HEK293 (cell line): ENCODE data around the gene INTS13.

Experiments
- CTCF ChIA-PET: fragments of 350-600 bp; formaldehyde crosslinking; extraction: SDS; loops from one replicate; lab custom pipeline; 2021; ENCODE audit warnings: antibody characterized with exemption; lab: Yijun Ruan, JAX
- POLR2A ChIA-PET: fragments of 300-600 bp; formaldehyde crosslinking; extraction: SDS; loops from one replicate; lab custom pipeline; 2020; ENCODE audit warnings: antibody characterized with exemption, inconsistent platforms; lab: Yijun Ruan, JAX
- H3K27ac ChIP-seq: fragments of 200-500 bp; sonication (Bioruptor generic); 2 replicates; pipeline ENCODE4 v1.5.1; 2014; ENCODE audit warnings: low read depth, low read length, control low read depth, inconsistent platforms; ENCODE audit errors: extremely low read depth
- H3K36me3 ChIP-seq, 2 experiments: fragments of 200-500 bp in 1 of 2; sonication (Bioruptor generic) in 1 of 2; 1 replicate in 1 of 2; 2 replicates in 1 of 2; pipeline ENCODE4 v1.5.1; 2014 to 2017; ENCODE audit warnings: inconsistent platforms in 2 of 2, low read length in 2 of 2; ENCODE audit not compliant: control insufficient read depth in 2 of 2, insufficient read depth in 1 of 2
- H3K4me1 ChIP-seq: fragments of 200-500 bp; sonication (Bioruptor generic); 2 replicates; pipeline ENCODE4 v1.5.1; 2014; ENCODE audit warnings: mild to moderate bottlenecking, low read length, inconsistent platforms; ENCODE audit not compliant: control insufficient read depth, insufficient read depth
- H3K4me3 ChIP-seq: 2 replicates; pipeline ENCODE4 v1.5.1; 2011; ENCODE audit warnings: low read depth, mild to moderate bottlenecking, control low read depth, low read length, moderate library complexity
- H3K9me3 ChIP-seq: fragments of 200-500 bp; sonication (Bioruptor generic); 2 replicates; pipeline ENCODE4 v1.5.1; 2014; ENCODE audit warnings: low read depth, low read length, inconsistent platforms; ENCODE audit not compliant: control insufficient read depth, insufficient read depth
- EGR2 ChIP-seq: fragments of 450-650 bp; formaldehyde crosslinking; IDR thresholded peaks from 2 replicates; pipeline ENCODE4 v1.5.1; 2016; ENCODE audit warnings: low read depth, missing biosample characterization, missing genetic modification characterization
- KLF10 ChIP-seq: fragments of 450-650 bp; IDR thresholded peaks from 2 replicates; pipeline ENCODE4 v1.5.1; 2018; ENCODE audit warnings: missing biosample characterization, mild to moderate bottlenecking, missing genetic modification characterization
- KLF9 ChIP-seq: fragments of 450-650 bp; formaldehyde crosslinking; IDR thresholded peaks from 2 replicates; pipeline ENCODE4 v1.5.1; 2016; ENCODE audit warnings: missing biosample characterization, missing genetic modification characterization, low read depth
- SETDB1 ChIP-seq: IDR thresholded peaks from one replicate; pipeline ENCODE4 v1.6.1; 2017; ENCODE audit warnings: mild to moderate bottlenecking, low read length, moderate library complexity, mixed read lengths; ENCODE audit not compliant: insufficient read length
- ZFHX2 ChIP-seq: fragments of 450-650 bp; formaldehyde crosslinking; conservative IDR thresholded peaks from 2 replicates; pipeline ENCODE4 v1.5.1; 2016; ENCODE audit warnings: missing biosample characterization, missing genetic modification characterization
- ZNF140 ChIP-seq: fragments of 450-650 bp; formaldehyde crosslinking; IDR thresholded peaks from 2 replicates; pipeline ENCODE4 v1.5.1; 2016; ENCODE audit warnings: missing biosample characterization, missing genetic modification characterization
- ZNF24 ChIP-seq: fragments of 450-650 bp; formaldehyde crosslinking; IDR thresholded peaks from 2 replicates; pipeline ENCODE4 v1.5.1; 2016; ENCODE audit warnings: missing biosample characterization, missing genetic modification characterization
- ZNF311 ChIP-seq: fragments of 450-650 bp; formaldehyde crosslinking; IDR thresholded peaks from 2 replicates; pipeline ENCODE4 v1.5.1; 2017; ENCODE audit warnings: missing biosample characterization, missing genetic modification characterization, borderline replicate concordance
- ZNF341 ChIP-seq: fragments of 450-650 bp; formaldehyde crosslinking; IDR thresholded peaks from 2 replicates; pipeline ENCODE4; 2016; ENCODE audit warnings: low read depth, missing biosample characterization, missing genetic modification characterization
- ZNF37A ChIP-seq: fragments of 450-650 bp; IDR thresholded peaks from 2 replicates; pipeline ENCODE4 v1.5.1; 2018; ENCODE audit warnings: missing biosample characterization, missing genetic modification characterization
- ZNF623 ChIP-seq: fragments of 450-650 bp; formaldehyde crosslinking; IDR thresholded peaks from 2 replicates; pipeline ENCODE4 v1.5.1; 2016; ENCODE audit warnings: missing biosample characterization, missing genetic modification characterization
- ZNF843 ChIP-seq: fragments of 450-650 bp; formaldehyde crosslinking; IDR thresholded peaks from 2 replicates; pipeline ENCODE4 v1.5.1; 2016; ENCODE audit warnings: missing biosample characterization, missing genetic modification characterization
- TF ChIP-seq, protein P1 (sequence below): fragments of 450-650 bp; formaldehyde crosslinking; IDR thresholded peaks from 2 replicates; pipeline ENCODE4; 2016; ENCODE audit warnings: missing biosample characterization, missing genetic modification characterization
- TF ChIP-seq, protein P2 (sequence below): fragments of 450-650 bp; formaldehyde crosslinking; optimal IDR thresholded peaks from 2 replicates; pipeline ENCODE3; 2016; ENCODE audit warnings: missing biosample characterization, mild to moderate bottlenecking, missing genetic modification characterization
- TF ChIP-seq, protein P3 (sequence below): fragments of 450-650 bp; formaldehyde crosslinking; IDR thresholded peaks from 2 replicates; pipeline ENCODE4 v1.5.1; 2017; ENCODE audit warnings: missing biosample characterization, missing genetic modification characterization

The INTS13 gene

DNA sequence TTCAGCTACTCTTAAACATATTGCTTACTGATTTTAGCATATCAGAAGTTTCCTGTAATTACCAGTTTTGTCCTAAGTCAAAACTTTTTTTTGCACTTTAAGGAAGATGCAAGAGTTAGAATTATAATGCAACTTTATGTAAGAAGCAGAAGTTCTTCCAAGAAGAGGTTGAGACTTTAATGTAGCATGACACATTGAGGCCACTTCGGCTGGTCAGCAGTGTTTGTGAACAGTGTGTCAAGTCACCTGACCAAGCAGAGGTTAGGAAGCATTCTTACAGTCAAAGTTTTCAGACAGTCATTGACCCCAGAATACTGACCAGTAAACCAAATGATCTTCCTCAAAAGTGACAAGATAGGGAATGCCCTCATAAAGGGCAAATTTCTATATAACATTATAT lies 15.7 kb upstream of the INTS13 start (continued):
- TF ChIP-seq ZNF623, result no peak
- no peak for TF ChIP-seq ZFHX2 (tag by site-specific recombination)
- no peak for TF ChIP-seq ZNF24 (tag by site-specific recombination)

DNA sequence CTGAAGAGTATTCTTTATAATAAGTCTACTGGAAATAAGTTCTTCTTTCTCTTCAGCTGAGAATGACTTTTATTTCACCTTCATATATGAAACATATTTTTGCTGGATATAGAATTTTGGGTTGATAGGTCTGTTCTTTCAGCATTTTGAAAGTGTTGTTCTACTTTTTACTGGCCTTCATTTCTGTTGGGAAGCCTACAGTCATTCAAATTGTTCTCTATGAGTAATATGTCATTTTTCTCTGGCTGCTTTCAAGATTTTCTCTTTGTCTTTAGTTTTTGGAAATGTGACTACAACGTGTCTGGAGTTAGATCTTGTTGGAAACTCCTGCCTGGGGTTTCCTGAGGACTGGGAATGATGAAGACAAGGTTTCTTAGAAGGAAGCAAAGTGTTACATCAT lies 10.5 kb upstream of the INTS13 start:
- ChIA-PET CTCF (no interaction called here), POLR2A (no interaction called here)
- H3K36me3 ChIP-seq, result no peaks in the 10 kb centered on the region; a peak in 1 of 3 replicates
- H3K27ac ChIP-seq, result no peak overlapping the region
- no peaks in the 10 kb centered on the region for H3K4me1 ChIP-seq
- no peak overlapping the region for H3K4me3 ChIP-seq
- no peaks in the 10 kb centered on the region for H3K9me3 ChIP-seq
- TF ChIP-seq SETDB1 (peak; percentile 88), ZNF37A (tag by site-specific recombination) (no peak)

DNA sequence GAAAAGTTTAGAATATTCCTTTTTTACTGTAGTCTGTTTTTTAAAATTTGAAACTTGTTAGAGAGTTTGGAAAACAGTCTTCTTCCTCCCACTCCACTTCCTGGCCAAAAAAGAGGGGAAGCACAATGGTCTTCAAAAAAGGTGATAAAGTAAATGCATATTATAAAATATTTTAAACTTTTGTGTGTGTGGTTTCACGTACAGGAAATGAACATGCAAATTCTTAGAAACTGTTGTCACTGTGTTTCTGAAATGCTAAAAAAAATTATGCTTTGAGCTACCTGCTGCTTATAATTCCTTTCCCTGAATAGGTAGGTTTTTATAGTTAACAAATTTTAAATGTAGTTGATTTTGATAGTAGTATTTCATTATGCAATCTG lies 3.4 kb upstream of the INTS13 start:
- Histone ChIP-seq H3K9me3 (no peaks in the 10 kb centered on the region), H3K4me1 (peaks cover 16% of the 10 kb centered on the region), H3K27ac (no peak overlapping the region), H3K36me3 (no peaks in the 10 kb centered on the region), H3K4me3 (no peak overlapping the region)
- TF ChIP-seq KLF9, result no peak
- no peak for TF ChIP-seq KLF10 (tag by site-specific recombination)
- TF ChIP-seq, protein P1, sequence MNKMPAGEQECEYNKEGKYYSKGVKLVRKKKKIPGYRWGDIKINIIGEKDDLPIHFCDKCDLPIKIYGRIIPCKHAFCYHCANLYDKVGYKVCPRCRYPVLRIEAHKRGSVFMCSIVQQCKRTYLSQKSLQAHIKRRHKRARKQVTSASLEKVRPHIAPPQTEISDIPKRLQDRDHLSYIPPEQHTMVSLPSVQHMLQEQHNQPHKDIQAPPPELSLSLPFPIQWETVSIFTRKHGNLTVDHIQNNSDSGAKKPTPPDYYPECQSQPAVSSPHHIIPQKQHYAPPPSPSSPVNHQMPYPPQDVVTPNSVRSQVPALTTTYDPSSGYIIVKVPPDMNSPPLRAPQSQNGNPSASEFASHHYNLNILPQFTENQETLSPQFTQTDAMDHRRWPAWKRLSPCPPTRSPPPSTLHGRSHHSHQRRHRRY, result no peak
- TF ChIP-seq, protein P2, sequence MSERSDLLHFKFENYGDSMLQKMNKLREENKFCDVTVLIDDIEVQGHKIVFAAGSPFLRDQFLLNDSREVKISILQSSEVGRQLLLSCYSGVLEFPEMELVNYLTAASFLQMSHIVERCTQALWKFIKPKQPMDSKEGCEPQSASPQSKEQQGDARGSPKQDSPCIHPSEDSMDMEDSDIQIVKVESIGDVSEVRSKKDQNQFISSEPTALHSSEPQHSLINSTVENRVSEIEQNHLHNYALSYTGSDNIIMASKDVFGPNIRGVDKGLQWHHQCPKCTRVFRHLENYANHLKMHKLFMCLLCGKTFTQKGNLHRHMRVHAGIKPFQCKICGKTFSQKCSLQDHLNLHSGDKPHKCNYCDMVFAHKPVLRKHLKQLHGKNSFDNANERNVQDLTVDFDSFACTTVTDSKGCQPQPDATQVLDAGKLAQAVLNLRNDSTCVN (tag by site-specific recombination), result no peak
- TF ChIP-seq ZNF341, result no peak
- no peak for TF ChIP-seq ZNF843 (tag by site-specific recombination)
- CTCF ChIA-PET, result no interaction called here
- POLR2A ChIA-PET, result no interaction called here

DNA sequence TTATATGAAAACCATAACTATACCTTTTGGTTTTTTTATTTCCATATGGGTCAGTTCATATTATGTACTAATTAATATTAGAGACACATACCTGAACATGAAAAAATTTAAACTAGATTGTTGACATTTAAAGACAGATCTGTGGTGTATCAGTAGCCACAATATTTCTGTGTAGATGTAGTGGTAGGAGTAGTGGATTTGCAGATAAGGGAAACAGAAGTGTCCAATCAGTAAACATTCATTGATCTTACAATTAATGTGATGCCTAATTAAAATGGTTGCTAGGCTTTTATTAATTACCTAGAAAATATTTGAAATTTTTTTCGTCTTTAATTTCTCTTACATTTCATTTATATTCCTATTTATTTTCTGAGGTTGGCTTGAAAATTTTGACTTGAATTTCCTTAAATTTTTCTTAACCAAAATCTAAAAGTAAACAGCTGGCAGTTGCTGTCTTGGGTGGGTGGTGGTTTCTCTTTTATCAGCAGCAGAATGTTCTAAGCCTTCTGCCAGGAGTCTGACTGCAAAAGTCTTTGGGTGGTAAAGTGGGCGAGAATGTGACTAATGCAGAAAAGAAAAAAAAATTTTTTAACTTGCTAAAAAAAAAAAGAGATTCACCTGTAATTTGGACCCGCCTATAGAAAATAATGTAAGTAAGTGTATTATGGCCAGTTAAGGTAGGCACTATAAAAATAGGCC lies 2.9 kb upstream of the INTS13 start:
- H3K9me3 ChIP-seq, result no peaks in the 10 kb centered on the region
- TF ChIP-seq EGR2 (tag by site-specific recombination) (0 out of 2 replicates have a peak, but pooled peaks have one; percentile 44), ZFHX2 (tag by site-specific recombination) (peak; percentile 23; the same call in 1 of the 2 replicates), ZNF140 (no peak), ZNF311 (no peak)
- TF ChIP-seq, protein P3, sequence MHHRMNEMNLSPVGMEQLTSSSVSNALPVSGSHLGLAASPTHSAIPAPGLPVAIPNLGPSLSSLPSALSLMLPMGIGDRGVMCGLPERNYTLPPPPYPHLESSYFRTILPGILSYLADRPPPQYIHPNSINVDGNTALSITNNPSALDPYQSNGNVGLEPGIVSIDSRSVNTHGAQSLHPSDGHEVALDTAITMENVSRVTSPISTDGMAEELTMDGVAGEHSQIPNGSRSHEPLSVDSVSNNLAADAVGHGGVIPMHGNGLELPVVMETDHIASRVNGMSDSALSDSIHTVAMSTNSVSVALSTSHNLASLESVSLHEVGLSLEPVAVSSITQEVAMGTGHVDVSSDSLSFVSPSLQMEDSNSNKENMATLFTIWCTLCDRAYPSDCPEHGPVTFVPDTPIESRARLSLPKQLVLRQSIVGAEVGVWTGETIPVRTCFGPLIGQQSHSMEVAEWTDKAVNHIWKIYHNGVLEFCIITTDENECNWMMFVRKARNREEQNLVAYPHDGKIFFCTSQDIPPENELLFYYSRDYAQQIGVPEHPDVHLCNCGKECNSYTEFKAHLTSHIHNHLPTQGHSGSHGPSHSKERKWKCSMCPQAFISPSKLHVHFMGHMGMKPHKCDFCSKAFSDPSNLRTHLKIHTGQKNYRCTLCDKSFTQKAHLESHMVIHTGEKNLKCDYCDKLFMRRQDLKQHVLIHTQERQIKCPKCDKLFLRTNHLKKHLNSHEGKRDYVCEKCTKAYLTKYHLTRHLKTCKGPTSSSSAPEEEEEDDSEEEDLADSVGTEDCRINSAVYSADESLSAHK (tag by site-specific recombination), result no peak
- peaks cover 18% of the 10 kb centered on the region for H3K4me1 ChIP-seq
- ChIA-PET CTCF (no interaction called here), POLR2A (no interaction called here)
- H3K27ac ChIP-seq, result no peak overlapping the region
- H3K4me3 ChIP-seq, result no peak overlapping the region
- no peaks in the 10 kb centered on the region for H3K36me3 ChIP-seq
